Measurements from ENCODE around the gene MCTP1.

GRCh38 chr5:95304711-95305110, 19.8 kb upstream of the MCTP1 start:
- TF ChIP-seq POLR2AphosphoS5 (IDR thresholded peaks at IDR 0.05; ENCODE audit: borderline replicate concordance, low read depth, low read length) (no peak), EZH2 (IDR thresholded peaks at IDR 0.05) (no peak), FOXP2 (optimal IDR thresholded peaks at IDR 0.05; ENCODE audit: control extremely low read depth, extremely low read length, insufficient read depth) (no peak)
